Camera-type eye (tissue), 1 donor: ENCODE measurements around the gene DMRTA1. TPM values are rescaled to one million over a fixed set of nuclear protein-coding genes. Genes with fewer than 3 reads are reported as not detected.

ENCODE experiments used
- total RNA-seq: library from RNA; depleted of rRNA; stranded (reverse); fragments of >200 nt; gene quantifications from one replicate; pipeline ENCODE4 v1.2.3, GENCODE V29; 2014

Gene DMRTA1, protein sequence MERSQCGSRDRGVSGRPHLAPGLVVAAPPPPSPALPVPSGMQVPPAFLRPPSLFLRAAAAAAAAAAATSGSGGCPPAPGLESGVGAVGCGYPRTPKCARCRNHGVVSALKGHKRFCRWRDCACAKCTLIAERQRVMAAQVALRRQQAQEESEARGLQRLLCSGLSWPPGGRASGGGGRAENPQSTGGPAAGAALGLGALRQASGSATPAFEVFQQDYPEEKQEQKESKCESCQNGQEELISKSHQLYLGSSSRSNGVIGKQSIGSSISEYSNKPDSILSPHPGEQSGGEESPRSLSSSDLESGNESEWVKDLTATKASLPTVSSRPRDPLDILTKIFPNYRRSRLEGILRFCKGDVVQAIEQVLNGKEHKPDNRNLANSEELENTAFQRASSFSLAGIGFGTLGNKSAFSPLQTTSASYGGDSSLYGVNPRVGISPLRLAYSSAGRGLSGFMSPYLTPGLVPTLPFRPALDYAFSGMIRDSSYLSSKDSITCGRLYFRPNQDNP
- total RNA-seq = 1.8 TPM

GRCh38 chr9:22446589-22446949, at the start of gene DMRTA1:
TSS of gene DMRTA1 (plus strand) at chr9:22446824. CDS start at chr9:22447066, 242 bp downstream.

